Esophagus mucosa (tissue), 1 donor: ENCODE measurements around the gene RIPK3. TPM values are rescaled to one million over a fixed set of nuclear protein-coding genes. Genes with fewer than 3 reads are reported as not detected.

Experiments used
- ATAC-seq: fragments of 200-7000 bp; cut with Tn5 transposase; one replicate; pipeline ENCODE4 v1.9.1; 2020
- total RNA-seq: library from RNA; stranded (reverse); gene quantifications from one replicate; pipeline ENCODE4 v1.2.4, GENCODE V29; 2023
- donor health status: DM: yes; HTN: yes; CAD: no.

Gene RIPK3
- total RNA-seq, 1 donor from 2014 or later = 10.5 TPM

DNA sequence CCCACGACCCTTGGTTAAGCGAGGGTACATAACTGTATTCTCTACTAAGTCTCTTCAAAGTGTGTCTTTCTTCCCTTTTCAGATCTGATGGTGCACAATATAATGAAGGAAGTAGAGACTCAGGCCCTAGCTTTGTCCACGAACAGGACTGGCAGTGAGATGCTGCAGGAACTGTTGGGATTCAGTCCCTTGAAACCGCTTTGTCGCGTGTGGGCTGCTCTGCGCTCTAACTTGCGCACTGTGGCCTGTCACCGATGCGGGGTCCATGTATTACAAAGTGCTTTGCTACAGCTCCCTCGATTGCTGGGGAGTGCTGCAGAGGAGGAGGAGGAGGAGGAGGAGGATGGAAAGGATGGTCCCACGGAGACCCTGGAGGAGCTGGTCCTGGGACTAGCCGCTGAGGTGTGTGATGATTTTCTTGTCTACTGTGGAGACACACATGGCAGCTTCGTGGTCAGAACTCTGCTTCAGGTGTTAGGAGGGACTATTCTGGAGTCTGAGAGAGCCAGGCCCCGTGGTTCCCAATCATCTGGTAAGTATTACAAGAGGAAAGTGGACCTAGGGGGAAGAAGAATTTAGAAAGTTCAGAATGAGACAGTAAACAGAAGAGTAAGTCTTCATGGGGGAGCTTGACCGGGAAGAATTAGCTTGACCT lies 39.3 kb downstream of the RIPK3 start:
- ATAC-seq = no peak

DNA sequence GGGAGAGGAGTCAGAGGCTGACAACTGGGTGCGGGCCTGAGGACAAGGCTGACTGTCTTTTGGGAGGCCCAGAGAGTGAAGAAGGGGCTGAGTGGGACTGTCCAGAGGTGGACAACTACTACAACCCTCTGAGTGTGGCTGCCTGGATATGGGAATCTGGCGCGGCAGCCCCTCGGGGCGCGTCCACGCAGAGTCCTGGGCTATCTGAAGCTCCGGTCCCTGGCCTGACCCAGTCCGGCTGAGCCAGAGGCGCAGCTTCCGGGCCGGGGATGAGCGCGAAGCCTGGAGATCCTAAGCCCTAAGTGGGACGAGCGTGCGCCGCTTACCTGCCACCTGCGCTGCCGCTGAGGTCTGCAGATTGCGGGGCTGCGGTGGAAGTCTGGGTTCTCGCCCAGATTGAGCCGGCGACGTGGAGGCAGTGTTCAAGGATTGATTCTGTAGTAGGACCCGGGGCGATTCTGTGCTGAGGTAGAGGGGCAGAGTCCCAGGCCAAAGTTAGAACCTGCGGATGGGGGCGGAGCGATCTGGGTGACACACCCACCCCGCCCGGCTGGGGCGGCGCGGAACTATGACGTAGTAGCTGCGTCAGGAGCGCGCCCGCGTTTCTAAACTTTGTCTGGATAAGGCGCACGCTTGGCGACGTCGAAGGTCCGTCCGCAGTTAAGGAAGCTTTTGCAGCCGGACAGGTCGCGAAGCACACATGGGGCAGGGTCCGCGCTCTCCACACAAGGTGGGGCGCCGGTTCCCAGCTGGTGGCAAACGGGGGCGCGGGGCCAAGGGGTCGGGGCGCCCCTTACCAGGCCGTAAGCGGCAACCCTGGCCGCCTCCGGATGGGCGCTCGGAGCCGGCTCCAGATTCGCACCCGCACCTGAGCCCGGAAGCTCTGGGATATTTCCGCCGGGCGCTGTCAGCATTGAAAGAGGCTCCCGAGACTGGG lies 40.3 kb downstream of the RIPK3 start, which contains the start of the genes DHRS1 and NOP9:
TSS of gene DHRS1 (minus strand) at position 526 of the 937 bp plus-strand sequence. CDS start 674 bp downstream, outside the sequence.
TSS of gene NOP9 (plus strand) at position 596 of the 937 bp plus-strand sequence. CDS start at position 701, 105 bp downstream.
- ATAC-seq = peak; percentile 89

DNA sequence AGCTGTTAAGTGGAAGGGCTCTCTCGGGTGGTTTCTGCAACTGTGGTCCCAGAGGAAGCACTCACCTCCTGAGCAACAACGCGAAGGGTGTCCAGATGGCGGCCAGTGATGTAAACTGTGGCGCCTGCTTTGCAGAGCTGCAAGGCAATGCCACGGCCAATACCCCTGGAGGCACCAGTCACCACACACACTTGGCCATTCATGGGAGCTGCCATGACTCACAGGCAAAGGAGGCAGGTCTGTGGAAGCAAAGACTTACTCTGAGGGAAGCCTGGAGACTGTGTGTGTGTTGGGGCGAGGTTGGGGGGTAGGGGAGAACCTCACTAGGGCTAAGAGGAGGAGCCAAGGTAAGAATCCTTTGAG lies 40.9 kb downstream of the RIPK3 start:
- peak; percentile 83 for ATAC-seq

DNA sequence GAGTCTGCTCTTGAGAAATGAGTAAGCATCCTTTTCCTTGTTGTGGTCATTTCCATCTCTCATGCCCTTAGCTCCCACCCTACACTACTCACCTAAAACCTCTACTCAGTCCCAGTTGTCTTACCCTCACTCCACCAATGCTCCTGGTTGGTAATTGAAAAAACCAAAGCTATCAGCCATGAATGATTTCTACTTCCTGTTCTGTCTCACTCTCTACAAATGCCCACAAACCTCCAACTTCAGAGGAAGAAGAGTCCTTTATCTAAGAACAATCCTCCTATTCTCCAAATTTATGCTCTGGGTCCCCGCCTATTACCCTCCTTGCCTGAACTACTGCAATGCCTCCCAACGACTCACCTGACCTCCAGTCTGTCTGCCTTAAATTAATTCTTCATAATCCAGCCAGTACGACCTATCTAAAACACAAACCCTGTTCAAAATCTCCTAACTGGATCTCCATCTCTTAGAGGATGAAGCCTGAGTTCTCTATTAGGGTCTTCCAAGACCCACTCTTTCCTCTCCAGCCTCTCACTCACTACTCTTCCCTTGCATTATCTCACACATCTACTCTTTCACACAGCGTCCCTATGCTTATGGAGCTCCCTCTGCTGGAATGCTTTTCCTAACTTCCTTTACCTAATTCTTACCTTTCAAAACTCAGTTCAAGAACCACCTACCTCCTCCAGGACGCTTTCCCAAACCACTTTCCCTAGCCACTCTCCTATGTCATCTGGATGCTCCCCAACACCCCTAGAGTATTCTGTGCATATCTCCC lies 42.4 kb downstream of the RIPK3 start:
- ATAC-seq = peak; percentile 11

DNA sequence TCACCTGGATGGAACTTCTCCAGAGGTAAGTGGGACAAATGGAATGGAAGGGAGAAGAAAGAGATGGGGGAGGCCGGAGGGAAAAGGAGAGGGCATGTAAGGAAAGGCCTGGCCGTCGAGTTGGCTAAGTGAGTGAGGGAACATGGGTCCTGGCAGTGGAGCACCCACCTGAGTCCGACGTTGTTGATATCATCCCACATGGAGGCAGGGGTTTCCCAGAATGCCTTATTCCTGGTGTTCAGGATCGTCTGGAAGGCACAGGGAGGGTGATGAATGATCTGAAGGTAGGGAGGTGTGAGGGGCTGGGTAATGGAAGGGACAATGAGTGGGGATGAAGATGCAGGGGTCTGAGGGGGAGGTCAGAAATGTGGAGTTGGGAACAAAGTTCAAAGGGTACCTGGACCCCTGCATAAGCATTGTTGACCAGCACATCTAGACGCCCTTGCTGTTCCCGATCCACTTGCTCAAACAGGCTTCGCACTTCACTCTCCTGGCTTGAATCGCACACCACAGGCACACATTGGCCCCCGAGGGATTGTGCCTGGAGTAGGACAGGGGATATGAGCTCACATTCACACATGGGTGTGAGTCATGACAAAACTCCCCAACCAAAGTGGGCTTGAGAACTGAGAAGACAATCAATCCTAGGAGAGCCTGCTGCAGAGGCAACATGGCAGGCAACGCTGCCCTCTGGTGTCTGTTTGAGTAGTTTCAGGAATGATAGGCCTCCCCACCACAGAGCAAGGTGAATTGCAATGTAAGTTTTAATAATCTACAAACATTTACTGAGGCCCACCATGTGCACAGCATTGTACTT lies 43.2 kb downstream of the RIPK3 start:
- ATAC-seq = peak; percentile 58

DNA sequence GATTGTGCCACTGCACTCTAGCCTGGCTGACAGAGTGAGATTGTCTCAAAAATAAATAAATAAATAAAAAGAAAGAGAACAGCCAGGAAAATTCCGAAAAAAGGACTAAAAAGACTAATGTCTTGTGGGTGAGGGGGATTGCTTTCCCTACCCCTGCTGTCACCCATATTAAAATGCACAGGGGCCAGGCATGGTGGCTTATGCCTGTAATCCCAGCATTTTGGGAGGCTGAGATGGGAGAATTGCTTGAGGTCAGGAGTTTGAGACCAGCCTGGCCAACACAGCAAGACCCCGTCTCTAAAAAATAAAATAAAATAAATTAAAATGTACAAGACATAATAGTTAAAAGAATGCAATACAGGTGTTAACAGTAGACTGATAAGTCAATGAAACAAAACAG lies 46.3 kb downstream of the RIPK3 start:
- ATAC-seq = no peak

DNA sequence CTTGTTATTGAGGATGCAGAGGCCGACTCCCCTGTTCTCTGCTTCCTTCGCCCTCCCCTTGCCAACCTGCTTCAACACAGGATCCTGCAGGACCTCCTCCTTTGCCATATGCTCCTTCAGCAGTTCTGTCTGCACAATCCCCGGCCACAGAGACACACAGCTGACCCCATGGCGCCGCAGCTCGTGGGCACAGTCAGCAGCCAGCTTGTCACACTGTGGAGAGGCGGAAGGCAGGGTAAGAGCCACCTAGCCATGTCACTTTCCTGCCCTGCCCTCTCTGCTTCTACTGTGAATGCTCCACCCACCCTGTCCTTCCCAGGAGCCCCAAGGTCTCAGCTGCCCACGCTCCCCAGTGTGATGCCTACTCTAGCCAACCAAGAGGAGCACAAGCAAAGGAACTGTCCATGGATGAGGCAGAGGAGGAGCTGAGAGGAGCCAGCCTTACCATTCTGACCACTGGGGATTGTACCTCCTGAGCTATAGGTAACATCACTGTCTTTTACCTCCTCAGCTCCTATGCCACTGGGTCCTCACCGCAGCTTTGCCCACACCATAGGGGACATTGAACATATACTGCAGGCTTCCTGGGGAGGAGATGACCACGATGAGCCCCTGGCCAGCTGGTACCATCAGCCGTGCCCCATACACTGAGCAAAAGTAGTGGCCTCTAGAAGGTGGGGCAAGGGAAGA lies 47.5 kb downstream of the RIPK3 start:
- no peak for ATAC-seq

DNA sequence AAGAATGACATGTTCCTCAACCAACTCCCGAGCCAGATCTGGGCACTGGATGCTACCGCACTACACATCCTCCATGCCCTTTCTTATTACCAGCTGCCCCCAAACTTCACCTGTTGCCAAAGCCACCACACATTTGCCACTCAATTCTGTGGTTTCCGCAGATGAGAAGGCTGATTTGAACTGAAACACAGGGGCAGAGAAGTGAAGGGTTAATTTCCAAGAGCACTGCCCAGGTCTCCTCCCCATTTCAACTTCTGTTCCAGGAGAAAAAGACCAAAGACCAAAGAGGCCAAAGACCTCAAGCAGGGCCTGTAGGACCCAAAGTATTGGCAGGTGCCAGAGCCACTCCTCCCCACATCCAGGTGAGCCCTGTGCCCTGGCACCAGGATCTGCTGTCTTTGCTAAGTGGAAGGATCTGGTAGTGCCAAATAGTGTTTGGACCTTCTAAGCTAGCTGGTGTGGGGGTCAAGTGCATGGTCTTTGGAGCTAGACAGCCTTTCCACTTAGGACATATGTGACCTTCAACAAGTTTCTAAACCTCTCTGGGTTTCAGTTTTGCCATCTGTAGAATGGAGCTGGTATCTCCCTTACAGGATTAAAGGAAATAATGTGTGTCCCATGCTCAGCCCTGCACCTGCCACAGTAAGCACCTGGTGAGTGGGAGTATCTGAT lies 48.2 kb downstream of the RIPK3 start:
- ATAC-seq = no peak

DNA sequence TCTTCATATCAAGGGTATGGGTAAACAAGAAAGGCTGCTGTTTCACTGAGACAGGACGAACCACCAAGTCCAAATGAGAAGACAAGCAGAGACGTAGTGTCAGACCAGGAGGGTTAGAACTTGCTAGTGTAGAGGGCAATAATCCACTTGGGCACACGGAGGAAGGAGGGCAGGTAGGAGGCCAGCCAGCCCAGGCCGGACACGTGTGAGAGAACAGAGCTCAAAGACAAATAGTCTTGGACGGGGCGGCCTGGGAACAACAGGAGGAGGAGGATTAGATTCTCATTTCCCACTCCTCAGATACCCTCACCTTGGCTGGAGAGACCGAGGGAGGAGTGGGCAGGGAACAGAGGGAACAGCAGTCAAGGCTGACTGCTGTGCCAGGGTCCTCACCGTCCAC lies 49.0 kb downstream of the RIPK3 start:
- ATAC-seq = no peak

DNA sequence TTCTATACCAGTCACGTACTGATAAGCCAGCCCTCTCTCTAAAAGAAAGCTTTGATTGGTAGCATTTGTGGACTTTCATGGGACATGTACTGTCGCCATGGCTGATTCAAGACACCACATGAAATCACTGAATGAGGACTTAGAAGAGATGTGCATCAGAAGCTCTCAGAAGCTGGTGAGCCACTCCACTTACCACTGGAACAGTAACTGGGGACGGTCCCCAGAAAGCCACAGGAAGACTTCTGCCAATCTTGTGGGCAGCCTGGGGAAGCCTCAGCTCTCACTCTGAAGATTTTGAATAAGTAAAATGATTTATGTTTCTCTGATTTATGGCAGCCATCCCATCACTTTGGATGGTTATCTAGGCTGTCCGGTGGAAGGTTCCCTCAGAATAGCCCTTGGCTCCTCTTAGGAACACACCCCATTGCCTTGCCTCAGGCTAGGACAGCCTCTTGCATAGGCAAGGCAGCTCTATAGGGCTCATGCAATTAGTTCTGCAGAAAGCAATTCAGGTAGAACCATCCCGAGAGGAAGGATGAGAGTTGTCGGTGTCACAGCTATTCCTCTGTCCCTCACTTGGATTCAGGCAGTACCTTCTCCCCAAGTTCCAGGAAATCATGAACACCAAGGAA lies 50.0 kb downstream of the RIPK3 start:
- ATAC-seq = no peak

DNA sequence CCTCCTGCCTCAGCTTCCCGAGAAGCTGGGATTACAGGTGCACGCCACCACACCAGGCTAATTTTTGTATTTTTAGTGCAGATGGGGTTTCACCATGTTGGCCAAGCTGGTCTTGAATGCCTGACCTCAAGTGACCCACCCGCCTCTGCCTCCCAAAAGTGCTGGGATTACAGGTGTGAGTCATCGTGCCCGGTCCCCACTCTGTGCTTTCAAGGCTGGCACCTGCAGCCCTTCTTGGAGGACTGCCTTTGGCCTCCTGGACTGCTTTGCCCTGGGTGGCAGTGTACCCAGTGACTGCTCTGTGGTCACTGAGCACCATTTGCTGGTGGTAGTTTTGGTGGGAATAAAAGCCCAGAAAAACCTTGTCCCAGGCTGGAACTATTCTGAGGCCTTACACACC lies 52.8 kb downstream of the RIPK3 start:
- no peak for ATAC-seq

Other genes with a start within 250 kb of the RIPK3 start
- 44.4 TPM for gene PCK2, start 245.7 kb downstream of the RIPK3 start, total RNA-seq
- 48.2 TPM for gene DCAF11, start 225.2 kb downstream of the RIPK3 start, total RNA-seq
- 1.1 TPM for gene NRL, start 225.0 kb downstream of the RIPK3 start, total RNA-seq
- 0.60 TPM for gene FITM1, start 209.3 kb downstream of the RIPK3 start, total RNA-seq
- 123 TPM for gene PSME1, start 203.8 kb downstream of the RIPK3 start, total RNA-seq
- 19.1 TPM for gene EMC9, start 198.4 kb downstream of the RIPK3 start, total RNA-seq
- gene PSME2, start 193.4 kb downstream of the RIPK3 start, total RNA-seq = 116 TPM
- 39.7 TPM for gene RNF31, start 192.5 kb downstream of the RIPK3 start, total RNA-seq
- 44.2 TPM for gene IRF9, start 178.7 kb downstream of the RIPK3 start, total RNA-seq
- gene REC8, start 167.9 kb downstream of the RIPK3 start, total RNA-seq = 5.4 TPM
- 44.6 TPM for gene IPO4, start 151.2 kb downstream of the RIPK3 start, total RNA-seq
- 30.3 TPM for gene TM9SF1, start 144.6 kb downstream of the RIPK3 start, total RNA-seq
- not detected for gene TSSK4, start 134.3 kb downstream of the RIPK3 start, total RNA-seq
- 49.0 TPM for gene CHMP4A, start 126.5 kb downstream of the RIPK3 start, total RNA-seq
- gene MDP1, start 123.9 kb downstream of the RIPK3 start, total RNA-seq = 9.5 TPM
- 131 TPM for gene NEDD8, start 107.6 kb downstream of the RIPK3 start, total RNA-seq
- gene GMPR2, start 107.1 kb downstream of the RIPK3 start, total RNA-seq = 38.9 TPM
- gene TINF2, start 97.4 kb downstream of the RIPK3 start, total RNA-seq = 97.0 TPM
- gene TGM1, start 76.8 kb downstream of the RIPK3 start, total RNA-seq = 1,652 TPM
- 91.5 TPM for gene RABGGTA, start 68.4 kb downstream of the RIPK3 start, total RNA-seq
- 110 TPM for gene DHRS1, start 40.2 kb downstream of the RIPK3 start, total RNA-seq
- 20.5 TPM for gene NOP9, start 40.1 kb downstream of the RIPK3 start, total RNA-seq
- 27.4 TPM for gene CIDEB, start 32.0 kb downstream of the RIPK3 start, total RNA-seq
- gene LTB4R2, start 29.9 kb downstream of the RIPK3 start, total RNA-seq = 82.9 TPM
- gene LTB4R, start 28.5 kb downstream of the RIPK3 start, total RNA-seq = 94.9 TPM
- 4.5 TPM for gene ADCY4, start 4.9 kb downstream of the RIPK3 start, total RNA-seq
- 3.4 TPM for gene NFATC4, start 28.2 kb upstream of the RIPK3 start, total RNA-seq
- 6.1 TPM for gene NYNRIN, start 59.0 kb upstream of the RIPK3 start, total RNA-seq
- gene CBLN3, start 89.7 kb upstream of the RIPK3 start, total RNA-seq = 0.44 TPM
- 32.0 TPM for gene KHNYN, start 90.0 kb upstream of the RIPK3 start, total RNA-seq
- gene SDR39U1, start 102.8 kb upstream of the RIPK3 start, total RNA-seq = 23.8 TPM
- gene CMA1, start 168.3 kb upstream of the RIPK3 start, total RNA-seq = 0.64 TPM
- not detected for gene CTSG, start 236.3 kb upstream of the RIPK3 start, total RNA-seq